SU-DHL-6 (cell line): ENCODE measurements around the gene RPUSD2.

Experiments
- EZH2phosphoT487 ChIP-seq: fragments of 200-600 bp; sonication (generic), shearing (Covaris generic); conservative IDR thresholded peaks from 2 replicates; pipeline ENCODE4 v1.6.1; 2018; ENCODE audit warnings: mild to moderate bottlenecking, antibody characterized with exemption, low read length, moderate library complexity, mixed read lengths
- TF ChIP-seq, protein P1 (sequence below): fragments of 200-600 bp; sonication (generic); IDR thresholded peaks from one replicate; pipeline ENCODE4 v1.5.1; 2017; ENCODE audit warnings: antibody characterized with exemption, mild to moderate bottlenecking, low read length, moderate library complexity; ENCODE audit not compliant: insufficient read depth, poor library complexity, severe bottlenecking

DNA sequence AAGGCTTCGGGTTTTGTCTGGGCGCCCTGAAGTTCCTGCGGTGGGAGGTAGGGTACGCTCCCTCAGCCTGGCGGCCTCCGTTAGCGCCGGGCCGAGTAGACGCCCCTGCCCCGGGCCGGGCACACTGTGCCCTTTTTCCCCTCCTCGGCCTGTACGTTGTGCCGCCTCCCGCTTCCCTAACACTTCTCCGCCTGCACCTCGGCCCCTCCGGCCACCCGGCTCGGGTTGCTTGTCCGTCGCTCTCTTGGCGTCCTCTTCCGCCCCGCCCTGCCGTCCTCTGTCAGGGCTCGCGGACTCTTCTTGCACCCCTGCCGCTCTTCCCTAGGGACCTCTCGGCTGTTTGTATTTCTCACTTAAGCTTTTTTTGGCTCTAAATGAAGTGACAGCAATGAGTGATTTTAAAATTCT lies 25.3 kb downstream of the RPUSD2 start:
- TF ChIP-seq, protein P1, sequence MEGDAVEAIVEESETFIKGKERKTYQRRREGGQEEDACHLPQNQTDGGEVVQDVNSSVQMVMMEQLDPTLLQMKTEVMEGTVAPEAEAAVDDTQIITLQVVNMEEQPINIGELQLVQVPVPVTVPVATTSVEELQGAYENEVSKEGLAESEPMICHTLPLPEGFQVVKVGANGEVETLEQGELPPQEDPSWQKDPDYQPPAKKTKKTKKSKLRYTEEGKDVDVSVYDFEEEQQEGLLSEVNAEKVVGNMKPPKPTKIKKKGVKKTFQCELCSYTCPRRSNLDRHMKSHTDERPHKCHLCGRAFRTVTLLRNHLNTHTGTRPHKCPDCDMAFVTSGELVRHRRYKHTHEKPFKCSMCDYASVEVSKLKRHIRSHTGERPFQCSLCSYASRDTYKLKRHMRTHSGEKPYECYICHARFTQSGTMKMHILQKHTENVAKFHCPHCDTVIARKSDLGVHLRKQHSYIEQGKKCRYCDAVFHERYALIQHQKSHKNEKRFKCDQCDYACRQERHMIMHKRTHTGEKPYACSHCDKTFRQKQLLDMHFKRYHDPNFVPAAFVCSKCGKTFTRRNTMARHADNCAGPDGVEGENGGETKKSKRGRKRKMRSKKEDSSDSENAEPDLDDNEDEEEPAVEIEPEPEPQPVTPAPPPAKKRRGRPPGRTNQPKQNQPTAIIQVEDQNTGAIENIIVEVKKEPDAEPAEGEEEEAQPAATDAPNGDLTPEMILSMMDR = no peak
- TF ChIP-seq EZH2phosphoT487 = no peak
